ENCODE results near the gene TECPR1. TPM values are rescaled to one million over a fixed set of nuclear protein-coding genes. Genes with fewer than 3 reads are reported as not detected.

Gene TECPR1
- total RNA-seq, 2 experiments from 2014 or later: 34.5 to 35.3 TPM

- POLR2A ChIA-PET: no interaction called here
- CTCF ChIA-PET: no interaction called here
- no peaks in the 10 kb centered on the region for H3K27me3 Mint-ChIP-seq
- H3K4me3 Mint-ChIP-seq: no peak overlapping the region
- no peaks in the 10 kb centered on the region for H3K9me3 Mint-ChIP-seq
- no peak overlapping the region for H3K27ac Mint-ChIP-seq
- intact Hi-C loops (cut with micrococcal nuclease): no loop called here
- peaks cover 2% of the 10 kb centered on the region for H3K36me3 Mint-ChIP-seq
- H3K4me1 Mint-ChIP-seq (ENCODE audit: low read depth): peaks cover 20% of the 10 kb centered on the region
- DNase-seq: no peak
These were observed 36.2 kb upstream of the TECPR1 start for GRCh38 chr7:98288064-98288823.

- Mint-ChIP-seq H3K36me3 (peaks cover 4% of the 10 kb centered on the region), H3K27ac (no peak overlapping the region), H3K9me3 (no peaks in the 10 kb centered on the region), H3K4me1 (ENCODE audit: low read depth) (peaks cover 27% of the 10 kb centered on the region), H3K27me3 (no peaks in the 10 kb centered on the region), H3K4me3 (no peak overlapping the region)
- POLR2A ChIA-PET: no interaction called here
- DNase-seq: no peak
- CTCF ChIA-PET: no interaction called here
- intact Hi-C loops (cut with micrococcal nuclease): no loop called here
These were observed 35.5 kb upstream of the TECPR1 start for GRCh38 chr7:98287486-98287959.

- POLR2A ChIA-PET: no interaction called here
- H3K4me1 Mint-ChIP-seq (ENCODE audit: low read depth): peaks cover 30% of the 10 kb centered on the region
- H3K4me3 Mint-ChIP-seq: no peak overlapping the region
- H3K27me3 Mint-ChIP-seq: no peaks in the 10 kb centered on the region
- CTCF ChIA-PET: no interaction called here
- H3K9me3 Mint-ChIP-seq: no peaks in the 10 kb centered on the region
- intact Hi-C loops (cut with micrococcal nuclease): no loop called here
- no peak overlapping the region for H3K27ac Mint-ChIP-seq
- H3K36me3 Mint-ChIP-seq: peaks cover 2% of the 10 kb centered on the region
- DNase-seq: no peak
These were observed 34.9 kb upstream of the TECPR1 start for GRCh38 chr7:98286701-98287485.

GRCh38 chr7:98286093-98286539 lies 34.1 kb upstream of the TECPR1 start:
- Mint-ChIP-seq H3K27ac (no peak overlapping the region), H3K4me1 (ENCODE audit: low read depth) (peaks cover 30% of the 10 kb centered on the region), H3K36me3 (peaks cover 2% of the 10 kb centered on the region), H3K27me3 (no peaks in the 10 kb centered on the region), H3K9me3 (no peaks in the 10 kb centered on the region), H3K4me3 (no peak overlapping the region)
- intact Hi-C loops (cut with micrococcal nuclease): no loop called here
- CTCF ChIA-PET: no interaction called here
- DNase-seq: no peak
- POLR2A ChIA-PET: no interaction called here

GRCh38 chr7:98285157-98286092 lies 33.4 kb upstream of the TECPR1 start:
- POLR2A ChIA-PET: no interaction called here
- Mint-ChIP-seq H3K4me3 (no peak overlapping the region), H3K27ac (no peak overlapping the region)

GRCh38 chr7:98284335-98285036 lies 32.5 kb upstream of the TECPR1 start:
- no peak overlapping the region for H3K4me3 Mint-ChIP-seq
- ChIA-PET CTCF (no interaction called here), POLR2A (no interaction called here)
- H3K27ac Mint-ChIP-seq: no peak overlapping the region
- H3K9me3 Mint-ChIP-seq: no peaks in the 10 kb centered on the region
- H3K36me3 Mint-ChIP-seq: peaks cover 2% of the 10 kb centered on the region
- intact Hi-C loops (cut with micrococcal nuclease): loop anchor here (5.0 kb wide), 1 partner anchor 133 kb away; no protein-coding TSS in a partner anchor
- peaks cover 32% of the 10 kb centered on the region for H3K4me1 Mint-ChIP-seq (ENCODE audit: low read depth)
- no peak for DNase-seq
- H3K27me3 Mint-ChIP-seq: no peaks in the 10 kb centered on the region

More at GRCh38 chr7:98285157-98286092, 33.4 kb upstream of the TECPR1 start:
- Mint-ChIP-seq H3K4me1 (ENCODE audit: low read depth) (peaks cover 32% of the 10 kb centered on the region), H3K27me3 (no peaks in the 10 kb centered on the region), H3K36me3 (peaks cover 2% of the 10 kb centered on the region), H3K9me3 (no peaks in the 10 kb centered on the region)
- CTCF ChIA-PET: no interaction called here
- intact Hi-C loops (cut with micrococcal nuclease): no loop called here
- no peak for DNase-seq

- Mint-ChIP-seq H3K4me3 (no peak overlapping the region), H3K36me3 (peaks cover 2% of the 10 kb centered on the region), H3K4me1 (ENCODE audit: low read depth) (peaks cover 32% of the 10 kb centered on the region), H3K27ac (no peak overlapping the region), H3K9me3 (no peaks in the 10 kb centered on the region), H3K27me3 (no peaks in the 10 kb centered on the region)
- intact Hi-C loops (cut with micrococcal nuclease): loop anchor here (5.0 kb wide), 1 partner anchor 133 kb away; no protein-coding TSS in a partner anchor
- ChIA-PET POLR2A (no interaction called here), CTCF (no interaction called here)
- DNase-seq: no peak
These were observed 31.8 kb upstream of the TECPR1 start for GRCh38 chr7:98283887-98284222.

GRCh38 chr7:98283127-98283886 lies 31.3 kb upstream of the TECPR1 start:
- intact Hi-C loops (cut with micrococcal nuclease): loop anchor here (5.0 kb wide), 1 partner anchor 134 kb away; no protein-coding TSS in a partner anchor
- peaks cover 2% of the 10 kb centered on the region for H3K36me3 Mint-ChIP-seq
- no peak overlapping the region for H3K27ac Mint-ChIP-seq
- H3K27me3 Mint-ChIP-seq: no peaks in the 10 kb centered on the region
- POLR2A ChIA-PET: no interaction called here
- no peak for DNase-seq
- CTCF ChIA-PET: no interaction called here
- peak overlapping the region; percentile 79 for H3K4me3 Mint-ChIP-seq
- H3K9me3 Mint-ChIP-seq: no peaks in the 10 kb centered on the region
- H3K4me1 Mint-ChIP-seq (ENCODE audit: low read depth): peaks cover 32% of the 10 kb centered on the region

- intact Hi-C loops (cut with micrococcal nuclease): loop anchor here (5.0 kb wide), 1 partner anchor 135 kb away; no protein-coding TSS in a partner anchor
- Mint-ChIP-seq H3K27ac (no peak overlapping the region), H3K27me3 (no peaks in the 10 kb centered on the region), H3K9me3 (no peaks in the 10 kb centered on the region), H3K4me3 (peak overlapping the region; percentile 79), H3K36me3 (peaks cover 2% of the 10 kb centered on the region), H3K4me1 (ENCODE audit: low read depth) (peaks cover 32% of the 10 kb centered on the region)
- DNase-seq: no peak
- ChIA-PET POLR2A (no interaction called here), CTCF (interaction anchor here (1.2 kb wide), 1 partner anchor 19 kb away, joined by 3 read pairs; no protein-coding TSS in a partner anchor)
These were observed 30.7 kb upstream of the TECPR1 start for GRCh38 chr7:98282703-98283102.

- POLR2A ChIA-PET: no interaction called here
- intact Hi-C loops (cut with micrococcal nuclease): loop anchor here (1.0 to 5.0 kb wide), 5 partner anchors 31 to 597 kb away; partner anchors contain the start of genes BAIAP2L1 and TRRAP
These were observed 29.9 kb upstream of the TECPR1 start for GRCh38 chr7:98281757-98282606.

More at GRCh38 chr7:98281757-98282606, 29.9 kb upstream of the TECPR1 start:
- CTCF ChIA-PET: interaction anchor here (1.2 kb wide), 1 partner anchor 18 kb away, joined by 3 read pairs; no protein-coding TSS in a partner anchor
- peak; percentile 53 for DNase-seq
- no peaks in the 10 kb centered on the region for H3K27me3 Mint-ChIP-seq
- peak overlapping the region; percentile 66 for H3K27ac Mint-ChIP-seq
- peaks cover 2% of the 10 kb centered on the region for H3K36me3 Mint-ChIP-seq
- H3K9me3 Mint-ChIP-seq: no peaks in the 10 kb centered on the region
- H3K4me3 Mint-ChIP-seq: peak overlapping the region; percentile 79
- H3K4me1 Mint-ChIP-seq (ENCODE audit: low read depth): peaks cover 32% of the 10 kb centered on the region

Data from activated CD4-positive, alpha-beta memory T cell treated with anti-CD3 and anti-CD28 coated beads for 36 hours (primary cell).